WERI-Rb-1 (cell line): ENCODE results near the gene RBBP6.
A peak's percentile ranks its signal among the peaks of the same experiment; 100 is the strongest.

Experiments used
- DNase-seq: peaks from one replicate; pipeline ENCODE4 v3.0.0-alpha.2; 2020
- H3K27ac ChIP-seq: fragments of 250-450 bp; sonication (Bioruptor Pico); 2 replicates; pipeline ENCODE4 v1.5.1; 2020; ENCODE audit warnings: mild to moderate bottlenecking, moderate library complexity
- H3K27me3 ChIP-seq: fragments of 250-450 bp; sonication (Bioruptor Pico); 2 replicates; pipeline ENCODE4 v1.5.1; 2021; ENCODE audit warnings: mild to moderate bottlenecking, low read depth, moderate library complexity; ENCODE audit not compliant: insufficient read depth, severe bottlenecking
- H3K36me3 ChIP-seq: fragments of 250-450 bp; sonication (Bioruptor Pico); 2 replicates; pipeline ENCODE4 v1.5.1; 2020; ENCODE audit warnings: mild to moderate bottlenecking, moderate library complexity
- H3K4me3 ChIP-seq: 2 replicates; pipeline ENCODE4 v1.5.1; 2011; ENCODE audit warnings: low read depth, mild to moderate bottlenecking, control low read depth, low read length
- H3K9me3 ChIP-seq: fragments of 250-450 bp; sonication (Bioruptor Pico); 2 replicates; pipeline ENCODE4 v1.5.1; 2021; ENCODE audit warnings: mild to moderate bottlenecking, moderate library complexity; ENCODE audit not compliant: severe bottlenecking
- TF ChIP-seq, protein P1 (sequence below): IDR thresholded peaks from 2 replicates; pipeline ENCODE4 v1.5.1; 2011; ENCODE audit warnings: low read depth, mild to moderate bottlenecking, control low read depth, inconsistent platforms, low read length

RBBP6 gene

DNA sequence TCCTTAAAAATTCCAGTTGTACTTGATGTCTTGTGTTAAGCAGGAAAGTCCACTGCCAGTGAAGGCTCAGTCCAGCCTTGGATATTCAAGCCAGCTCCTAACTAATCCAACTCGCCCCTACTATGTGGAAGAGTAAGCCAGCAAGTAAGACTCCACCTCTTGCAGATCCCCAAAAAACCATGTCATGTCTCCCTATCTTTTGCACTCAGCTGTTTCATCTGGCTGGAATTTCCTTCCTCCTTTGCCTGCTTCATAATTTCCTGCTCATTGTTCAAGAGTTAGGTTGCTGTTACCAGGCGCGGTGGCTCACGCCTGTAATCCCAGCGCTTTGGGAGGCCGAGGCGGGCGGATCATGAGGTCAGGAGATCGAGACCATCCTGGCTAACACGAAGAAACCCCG is 37.8 kb downstream of the RBBP6 start:
- Histone ChIP-seq H3K27ac (no peak overlapping the region), H3K9me3 (no peaks in the 10 kb centered on the region), H3K4me3 (no peak overlapping the region), H3K27me3 (no peaks in the 10 kb centered on the region), H3K36me3 (peaks cover 11% of the 10 kb centered on the region)
- TF ChIP-seq, protein P1, sequence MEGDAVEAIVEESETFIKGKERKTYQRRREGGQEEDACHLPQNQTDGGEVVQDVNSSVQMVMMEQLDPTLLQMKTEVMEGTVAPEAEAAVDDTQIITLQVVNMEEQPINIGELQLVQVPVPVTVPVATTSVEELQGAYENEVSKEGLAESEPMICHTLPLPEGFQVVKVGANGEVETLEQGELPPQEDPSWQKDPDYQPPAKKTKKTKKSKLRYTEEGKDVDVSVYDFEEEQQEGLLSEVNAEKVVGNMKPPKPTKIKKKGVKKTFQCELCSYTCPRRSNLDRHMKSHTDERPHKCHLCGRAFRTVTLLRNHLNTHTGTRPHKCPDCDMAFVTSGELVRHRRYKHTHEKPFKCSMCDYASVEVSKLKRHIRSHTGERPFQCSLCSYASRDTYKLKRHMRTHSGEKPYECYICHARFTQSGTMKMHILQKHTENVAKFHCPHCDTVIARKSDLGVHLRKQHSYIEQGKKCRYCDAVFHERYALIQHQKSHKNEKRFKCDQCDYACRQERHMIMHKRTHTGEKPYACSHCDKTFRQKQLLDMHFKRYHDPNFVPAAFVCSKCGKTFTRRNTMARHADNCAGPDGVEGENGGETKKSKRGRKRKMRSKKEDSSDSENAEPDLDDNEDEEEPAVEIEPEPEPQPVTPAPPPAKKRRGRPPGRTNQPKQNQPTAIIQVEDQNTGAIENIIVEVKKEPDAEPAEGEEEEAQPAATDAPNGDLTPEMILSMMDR, result no peak
- DNase-seq, result no peak

DNA sequence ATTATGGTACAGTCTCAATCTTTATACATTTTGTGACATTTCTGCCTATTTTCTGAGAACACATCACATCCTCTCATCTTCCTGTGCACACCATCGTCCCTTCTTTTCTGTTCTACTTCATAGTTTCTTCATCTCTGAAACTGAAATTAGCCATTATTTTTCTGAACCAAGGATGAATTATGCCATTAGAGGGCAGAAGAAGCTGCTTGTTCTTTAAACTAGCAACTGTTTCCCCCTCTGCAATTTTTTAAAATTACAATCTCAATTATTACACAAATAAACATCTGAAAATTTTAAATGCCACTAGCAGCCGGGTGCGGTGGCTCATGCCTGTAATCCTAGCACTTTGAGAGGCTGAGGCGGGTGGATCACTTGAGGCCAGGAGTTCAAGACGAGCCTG is 41.3 kb downstream of the RBBP6 start:
- Histone ChIP-seq H3K27ac (no peak overlapping the region), H3K9me3 (no peaks in the 10 kb centered on the region), H3K27me3 (no peaks in the 10 kb centered on the region), H3K4me3 (no peak overlapping the region), H3K36me3 (no peaks in the 10 kb centered on the region)
- TF ChIP-seq, protein P1, result peak; percentile 32; the same call in 1 of the 2 replicates
- DNase-seq, result no peak

DNA sequence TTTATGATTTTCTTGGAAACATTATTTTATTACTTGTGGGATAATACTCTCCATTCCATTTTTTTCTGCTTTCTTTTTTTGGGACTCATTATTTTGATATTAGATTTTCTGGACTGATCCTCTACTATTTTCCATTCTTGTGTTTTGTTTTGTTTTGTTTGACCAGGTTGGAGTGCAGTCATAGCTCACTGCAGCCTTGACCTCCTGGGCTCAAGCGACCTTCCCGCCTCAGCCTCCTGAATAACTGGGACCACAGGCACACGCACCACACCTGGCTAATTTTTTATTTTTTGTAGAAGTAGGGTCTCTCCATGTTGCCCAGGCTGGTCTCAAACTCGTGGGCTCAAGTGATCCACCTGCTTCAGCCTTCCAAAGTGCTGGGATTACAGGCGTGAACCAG is 44.1 kb downstream of the RBBP6 start:
- no peaks in the 10 kb centered on the region for H3K36me3 ChIP-seq
- no peak for DNase-seq
- TF ChIP-seq, protein P1, result no peak
- H3K27ac ChIP-seq, result no peak overlapping the region
- H3K9me3 ChIP-seq, result no peaks in the 10 kb centered on the region
- H3K27me3 ChIP-seq, result no peaks in the 10 kb centered on the region
- no peak overlapping the region for H3K4me3 ChIP-seq

DNA sequence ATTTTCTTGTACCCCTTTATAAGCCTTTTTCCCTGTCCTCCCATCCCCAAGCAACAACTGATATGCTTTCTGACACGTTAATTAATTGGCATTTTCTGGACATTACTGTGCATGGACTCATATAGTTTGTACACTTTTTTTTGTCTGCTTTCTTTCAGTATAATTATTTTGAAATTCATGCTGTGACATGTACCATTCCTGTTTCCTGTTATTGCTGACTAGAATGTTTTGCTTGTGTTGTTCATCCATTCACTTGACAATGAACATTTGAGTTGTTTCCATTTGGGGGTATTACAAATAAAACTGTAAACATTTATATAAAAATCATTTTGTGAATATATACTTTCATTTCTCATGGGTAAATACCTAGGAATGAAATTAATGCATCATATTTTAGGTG is 50.6 kb downstream of the RBBP6 start:
- TF ChIP-seq, protein P1, result no peak
- Histone ChIP-seq H3K4me3 (no peak overlapping the region), H3K9me3 (no peaks in the 10 kb centered on the region), H3K36me3 (no peaks in the 10 kb centered on the region), H3K27me3 (no peaks in the 10 kb centered on the region), H3K27ac (no peak overlapping the region)
- no peak for DNase-seq

DNA sequence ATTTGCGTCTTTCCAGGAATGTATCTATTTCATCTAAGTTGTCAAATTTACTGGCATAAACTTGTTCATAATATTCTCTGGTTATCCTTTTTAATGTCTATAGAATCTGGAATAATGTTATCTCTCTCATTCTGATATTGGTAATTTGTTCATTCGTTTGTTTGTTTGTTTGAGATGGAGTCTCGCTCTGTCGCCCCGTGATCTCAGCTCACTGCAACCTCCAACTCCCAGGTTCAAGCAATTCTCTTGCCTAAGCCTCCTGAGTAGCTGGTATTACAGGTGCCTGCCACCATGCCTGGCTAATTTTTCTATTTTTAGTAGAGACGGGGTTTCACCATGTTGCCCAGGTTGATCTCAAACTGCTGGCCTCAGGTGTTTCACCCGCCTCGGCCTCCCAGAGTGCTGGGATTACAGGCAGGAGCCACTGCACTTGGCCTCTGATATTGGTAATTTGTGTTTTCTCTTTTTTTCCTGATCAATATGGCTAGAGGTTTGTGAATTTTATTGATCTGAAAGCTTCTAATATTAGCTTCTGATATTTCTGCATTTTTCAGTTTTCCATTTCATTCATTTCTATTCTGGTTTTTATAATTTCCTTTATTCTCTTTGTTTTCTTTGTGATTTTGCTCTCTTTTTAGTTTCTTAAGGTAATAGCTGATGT is 59.5 kb downstream of the RBBP6 start:
- Histone ChIP-seq H3K36me3 (no peaks in the 10 kb centered on the region), H3K4me3 (no peak overlapping the region), H3K27me3 (no peaks in the 10 kb centered on the region), H3K9me3 (no peaks in the 10 kb centered on the region), H3K27ac (no peak overlapping the region)
- TF ChIP-seq, protein P1, result no peak
- no peak for DNase-seq

DNA sequence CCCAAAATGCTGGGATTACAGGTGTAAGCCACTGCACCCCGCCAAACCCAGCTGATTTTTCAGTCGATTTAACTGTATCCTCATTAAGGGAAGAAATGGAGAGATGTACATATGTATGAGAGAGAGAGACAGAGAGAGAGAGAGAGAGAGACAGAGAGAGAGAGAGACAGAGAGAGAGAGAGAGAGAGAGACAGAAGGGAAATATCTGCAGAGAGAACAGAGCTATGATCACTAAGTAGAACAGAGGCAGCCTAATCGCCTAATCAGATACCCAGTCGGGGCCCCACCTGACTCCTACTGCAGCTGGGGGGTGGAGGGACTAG is 70.0 kb downstream of the RBBP6 start:
- TF ChIP-seq, protein P1, result no peak
- peak overlapping the region; percentile 62 for H3K4me3 ChIP-seq
- no peaks in the 10 kb centered on the region for H3K36me3 ChIP-seq
- DNase-seq, result no peak
- H3K9me3 ChIP-seq, result peaks cover 3% of the 10 kb centered on the region
- peak overlapping the region; percentile 85 for H3K27ac ChIP-seq
- no peaks in the 10 kb centered on the region for H3K27me3 ChIP-seq
